ENCODE measurements around the gene FLYWCH1.
A peak's percentile ranks its signal among the peaks of the same experiment; 100 is the strongest.

FLYWCH1 gene, protein sequence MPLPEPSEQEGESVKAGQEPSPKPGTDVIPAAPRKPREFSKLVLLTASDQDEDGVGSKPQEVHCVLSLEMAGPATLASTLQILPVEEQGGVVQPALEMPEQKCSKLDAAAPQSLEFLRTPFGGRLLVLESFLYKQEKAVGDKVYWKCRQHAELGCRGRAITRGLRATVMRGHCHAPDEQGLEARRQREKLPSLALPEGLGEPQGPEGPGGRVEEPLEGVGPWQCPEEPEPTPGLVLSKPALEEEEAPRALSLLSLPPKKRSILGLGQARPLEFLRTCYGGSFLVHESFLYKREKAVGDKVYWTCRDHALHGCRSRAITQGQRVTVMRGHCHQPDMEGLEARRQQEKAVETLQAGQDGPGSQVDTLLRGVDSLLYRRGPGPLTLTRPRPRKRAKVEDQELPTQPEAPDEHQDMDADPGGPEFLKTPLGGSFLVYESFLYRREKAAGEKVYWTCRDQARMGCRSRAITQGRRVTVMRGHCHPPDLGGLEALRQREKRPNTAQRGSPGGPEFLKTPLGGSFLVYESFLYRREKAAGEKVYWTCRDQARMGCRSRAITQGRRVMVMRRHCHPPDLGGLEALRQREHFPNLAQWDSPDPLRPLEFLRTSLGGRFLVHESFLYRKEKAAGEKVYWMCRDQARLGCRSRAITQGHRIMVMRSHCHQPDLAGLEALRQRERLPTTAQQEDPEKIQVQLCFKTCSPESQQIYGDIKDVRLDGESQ

DNA sequence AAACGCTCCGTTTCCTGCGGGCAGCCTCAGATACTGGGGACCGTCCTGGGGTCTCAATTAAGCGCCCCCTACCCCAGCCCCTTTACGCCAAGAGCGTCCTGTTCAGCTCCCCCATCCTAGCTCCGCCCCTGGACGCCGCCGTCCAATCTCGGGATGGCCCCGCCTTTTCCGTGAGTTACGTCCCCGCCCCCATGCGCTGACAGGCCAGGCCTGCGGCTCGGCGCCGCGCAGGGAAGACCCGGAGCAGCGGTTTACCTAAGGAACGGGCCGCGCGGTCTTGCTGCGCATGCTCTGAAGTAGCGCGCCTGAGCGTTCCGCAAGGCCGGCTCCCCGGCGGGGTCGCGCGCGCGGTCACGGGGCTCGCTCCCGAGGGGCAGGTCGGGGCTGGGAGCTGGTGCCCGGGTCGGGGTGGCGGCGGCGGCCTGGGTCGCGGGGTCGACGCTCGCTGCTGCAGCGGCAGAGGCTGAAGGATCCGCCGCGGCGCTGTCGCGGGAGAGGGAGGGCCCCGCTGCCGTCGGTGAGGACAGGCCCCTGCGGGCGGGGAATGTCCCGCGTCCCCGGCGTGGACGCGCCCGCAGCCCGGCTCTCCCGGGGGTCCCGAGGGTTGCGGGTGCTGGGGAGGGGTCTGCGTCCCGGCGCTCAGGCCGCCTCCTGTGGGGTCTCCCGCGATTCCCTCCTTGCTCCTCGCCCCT is at the start of gene FLYWCH1:
TSS of gene FLYWCH1 (plus strand) at position 294 of the 692 bp plus-strand sequence. CDS start 17,755 bp downstream, outside the sequence.
- in situ Hi-C loops (cut with HindIII; ENCODE audit: low sequenced_read_pairs) = loop anchor here (10.0 kb wide), 1 partner anchor 137 kb away; the partner anchor contains the start of gene ELOB
- peak within 1 kb of the TSS; percentile 89 for H3K4me3 ChIP-seq (ENCODE audit: low read depth, low read length)
- DNase-seq (ENCODE audit: low read depth) = peak; percentile 94
- no peak for TF ChIP-seq CTCF (IDR thresholded peaks at IDR 0.05; ENCODE audit: low read depth, low read length, missing control alignments)

DNA sequence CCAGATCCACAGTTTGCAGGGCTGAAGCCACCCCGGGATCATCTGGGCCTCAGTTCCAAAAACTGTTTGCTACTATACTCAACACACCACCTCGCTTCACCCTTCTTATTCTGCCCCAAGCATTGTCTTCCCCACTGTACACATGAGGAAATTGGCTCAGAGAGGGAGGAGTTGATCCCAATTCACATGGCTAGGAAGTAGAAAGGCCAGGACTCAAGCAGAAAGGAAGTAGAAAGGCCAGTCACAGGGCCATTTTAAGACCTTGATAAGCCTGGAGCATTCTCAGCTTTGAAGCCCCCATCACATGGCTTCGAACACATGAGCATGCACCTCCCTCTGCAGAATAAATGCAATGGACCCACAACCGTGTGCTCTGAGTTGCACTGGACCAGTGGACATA is 46.1 kb upstream of the FLYWCH1 start:
- DNase-seq (ENCODE audit: low read depth) = no peak
- in situ Hi-C loops (cut with HindIII; ENCODE audit: low sequenced_read_pairs) = no loop called here
- no peak overlapping the region for H3K4me3 ChIP-seq (ENCODE audit: low read depth, low read length)
- no peak for TF ChIP-seq CTCF (IDR thresholded peaks at IDR 0.05; ENCODE audit: low read depth, low read length, missing control alignments)

- in situ Hi-C loops (cut with HindIII; ENCODE audit: low sequenced_read_pairs) = no loop called here
- DNase-seq (ENCODE audit: low read depth) = no peak
- no peak overlapping the region for H3K4me3 ChIP-seq (ENCODE audit: low read depth, low read length)
- TF ChIP-seq CTCF (IDR thresholded peaks at IDR 0.05; ENCODE audit: low read depth, low read length, missing control alignments) = no peak
These were observed 45.3 kb upstream of the FLYWCH1 start for GRCh38 chr16:2866431-2866830.

DNA sequence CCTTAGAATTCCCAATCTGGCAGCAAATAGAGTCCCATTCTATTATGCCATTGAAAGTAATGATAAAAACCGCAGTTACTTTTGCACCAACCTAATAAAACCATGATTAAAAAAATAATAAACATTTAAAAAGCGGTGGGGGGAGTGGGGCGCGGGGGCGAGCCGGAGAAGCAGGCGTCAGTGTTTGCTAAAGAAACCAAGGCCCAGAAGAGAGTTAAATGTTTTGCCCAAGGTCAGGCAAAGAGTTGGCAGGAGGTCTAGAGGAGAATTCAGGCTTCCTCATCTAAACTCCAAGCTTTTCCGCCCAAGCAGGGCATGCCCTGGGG is 44.1 kb upstream of the FLYWCH1 start:
- DNase-seq (ENCODE audit: low read depth) = no peak
- peak overlapping the region; percentile 50 for H3K4me3 ChIP-seq (ENCODE audit: low read depth, low read length)
- TF ChIP-seq CTCF (IDR thresholded peaks at IDR 0.05; ENCODE audit: low read depth, low read length, missing control alignments) = no peak
- in situ Hi-C loops (cut with HindIII; ENCODE audit: low sequenced_read_pairs) = no loop called here

DNA sequence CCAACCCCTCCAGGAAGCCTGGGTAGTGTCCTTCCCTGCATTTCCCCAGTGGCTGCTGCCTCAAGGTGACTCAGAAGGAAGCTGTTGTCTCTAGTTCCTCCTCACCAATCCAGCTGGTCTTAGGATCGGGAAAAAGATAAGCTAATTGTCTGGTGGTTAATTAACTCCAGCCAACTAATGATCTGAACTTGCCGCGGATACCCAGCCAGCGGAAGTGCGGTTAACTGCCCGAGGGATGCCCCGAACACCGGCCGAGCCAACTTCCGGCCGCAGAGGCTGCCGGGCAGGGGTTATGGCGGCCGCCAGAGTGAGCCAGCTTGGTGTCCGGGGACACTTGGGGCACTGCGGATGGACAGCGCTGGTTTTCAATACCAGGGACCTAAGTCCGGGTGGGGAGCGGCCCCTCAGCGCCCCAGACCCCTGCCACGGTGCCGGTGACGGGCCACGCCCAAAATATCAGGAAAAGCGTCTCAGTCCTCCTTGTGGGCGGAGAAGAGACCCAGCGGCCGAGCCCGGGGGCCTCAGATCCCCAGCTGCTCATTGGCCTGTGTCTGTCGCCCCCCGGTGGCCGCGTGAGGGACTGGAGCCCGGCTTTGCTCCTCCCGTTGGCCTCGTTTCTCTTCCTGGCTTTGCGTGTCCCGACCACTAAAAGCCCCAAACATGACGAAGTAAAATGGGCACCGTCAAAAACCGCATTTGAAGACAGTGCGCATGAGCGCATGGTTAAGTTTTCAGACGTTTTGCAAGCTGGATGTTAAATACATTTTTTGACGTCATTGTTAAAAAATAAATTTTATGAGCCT is 43.5 kb upstream of the FLYWCH1 start:
- peak overlapping the region; percentile 50 for H3K4me3 ChIP-seq (ENCODE audit: low read depth, low read length)
- in situ Hi-C loops (cut with HindIII; ENCODE audit: low sequenced_read_pairs) = no loop called here
- peak; percentile 96 for TF ChIP-seq CTCF (IDR thresholded peaks at IDR 0.05; ENCODE audit: low read depth, low read length, missing control alignments)
- peak; percentile 85 for DNase-seq (ENCODE audit: low read depth)

DNA sequence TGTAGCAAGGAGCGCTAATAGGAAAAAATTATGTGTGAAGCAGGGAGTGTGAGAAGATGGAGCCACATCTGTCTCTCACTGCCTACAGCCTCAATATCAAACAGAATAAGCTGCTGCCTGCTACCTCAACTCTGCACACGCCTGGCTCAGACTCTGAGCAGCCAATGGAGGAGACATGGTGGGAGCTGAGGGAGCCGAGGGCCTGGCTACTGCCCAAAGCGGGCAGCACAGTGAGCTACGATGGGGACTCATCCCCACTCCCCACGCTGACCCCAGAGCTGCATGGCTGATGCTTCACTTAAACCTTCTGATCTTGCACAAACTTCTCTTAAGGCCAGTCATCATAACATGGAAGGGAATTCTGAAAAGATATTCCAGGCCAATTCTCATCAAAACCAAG is 39.8 kb upstream of the FLYWCH1 start:
- in situ Hi-C loops (cut with HindIII; ENCODE audit: low sequenced_read_pairs) = no loop called here
- no peak for TF ChIP-seq CTCF (IDR thresholded peaks at IDR 0.05; ENCODE audit: low read depth, low read length, missing control alignments)
- no peak for DNase-seq (ENCODE audit: low read depth)
- H3K4me3 ChIP-seq (ENCODE audit: low read depth, low read length) = no peak overlapping the region

All from astrocyte of the cerebellum (primary cell).